Stimulated activated naive CD4-positive, alpha-beta T cell treated with Interleukin-2 at 50 U/mL for 16 hours (primary cell): ENCODE results near the gene ZBTB7A.

ENCODE experiments used
- DNase-seq: peaks from one replicate; lab custom pipeline; 2025; lab: John Stamatoyannopoulos, UW

Gene ZBTB7A

GRCh38 chr19:4054441-4055208 lies 12.1 kb downstream of the ZBTB7A start:
- no peak for DNase-seq

GRCh38 chr19:4053423-4054324 lies 13.0 kb downstream of the ZBTB7A start:
- DNase-seq: no peak

- no peak for DNase-seq
Measured at GRCh38 chr19:4052993-4053422, 13.7 kb downstream of the ZBTB7A start.

GRCh38 chr19:4052114-4052992 lies 14.3 kb downstream of the ZBTB7A start:
- no peak for DNase-seq

GRCh38 chr19:4051175-4052101 lies 15.3 kb downstream of the ZBTB7A start:
- peak; percentile 19 for DNase-seq

- no peak for DNase-seq
Measured at GRCh38 chr19:4049432-4049831, 17.3 kb downstream of the ZBTB7A start.

- DNase-seq: no peak
Measured at GRCh38 chr19:4046946-4047683, 19.6 kb downstream of the ZBTB7A start.

- no peak for DNase-seq
Measured at GRCh38 chr19:4046362-4046691, 20.4 kb downstream of the ZBTB7A start.

- no peak for DNase-seq
Measured at GRCh38 chr19:4045597-4046361, 20.9 kb downstream of the ZBTB7A start.

- no peak for DNase-seq
Measured at GRCh38 chr19:4044990-4045465, 21.7 kb downstream of the ZBTB7A start.

- no peak for DNase-seq
Measured at GRCh38 chr19:4043966-4044715, 22.6 kb downstream of the ZBTB7A start.

- DNase-seq: no peak
Measured at GRCh38 chr19:4043401-4043800, 23.3 kb downstream of the ZBTB7A start.

GRCh38 chr19:4042731-4043082 lies 24.0 kb downstream of the ZBTB7A start:
- no peak for DNase-seq

GRCh38 chr19:4042064-4042730 lies 24.5 kb downstream of the ZBTB7A start:
- DNase-seq: no peak

- DNase-seq: no peak
Measured at GRCh38 chr19:4038661-4039423, 27.9 kb downstream of the ZBTB7A start.

- DNase-seq: no peak
Measured at GRCh38 chr19:4038057-4038456, 28.6 kb downstream of the ZBTB7A start.

- DNase-seq: no peak
Measured at GRCh38 chr19:4037301-4037949, 29.3 kb downstream of the ZBTB7A start.
